ENCODE data around the gene NTRK1.

DNA sequence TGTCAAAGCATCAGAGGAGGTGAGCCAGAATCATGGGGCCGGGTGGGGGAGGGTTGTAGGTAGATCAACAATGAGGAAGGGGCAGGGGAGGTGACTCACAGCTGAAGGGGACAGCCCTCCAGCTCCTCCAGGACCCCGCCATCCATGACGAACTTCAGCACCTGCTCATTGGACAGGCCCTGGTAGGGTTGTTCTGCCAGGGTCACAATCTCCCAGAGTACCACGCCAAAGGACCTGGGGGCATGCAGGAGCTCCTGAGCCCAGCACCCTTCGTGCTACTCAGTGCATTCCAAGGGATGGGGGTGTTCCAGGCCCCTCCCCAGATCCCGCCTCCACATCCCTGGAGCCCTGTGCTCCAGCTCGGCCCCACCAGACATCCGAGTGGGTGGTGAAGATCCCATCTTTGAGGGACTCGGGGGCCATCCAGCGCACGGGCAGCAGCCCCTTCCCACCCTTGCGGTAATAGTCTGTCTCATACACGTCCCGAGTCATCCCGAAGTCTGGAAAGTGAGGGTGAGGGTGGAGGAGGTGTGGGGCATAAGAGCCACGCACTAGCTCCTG, 19.3 kb upstream of the NTRK1 start:
- TF ChIP-seq EZH2 (IDR thresholded peaks at IDR 0.05) (no peak), CEBPB (IDR thresholded peaks at IDR 0.05; ENCODE audit: low read depth) (no peak), YY1 (IDR thresholded peaks at IDR 0.05; ENCODE audit: extremely low read depth, insufficient replicate concordance, low read depth, low read length) (no peak), ZFX (IDR thresholded peaks at IDR 0.05) (no peak), ZNF274 (IDR thresholded peaks at IDR 0.05; ENCODE audit: low read depth, low read length) (no peak)
- TF ChIP-seq, protein P1, sequence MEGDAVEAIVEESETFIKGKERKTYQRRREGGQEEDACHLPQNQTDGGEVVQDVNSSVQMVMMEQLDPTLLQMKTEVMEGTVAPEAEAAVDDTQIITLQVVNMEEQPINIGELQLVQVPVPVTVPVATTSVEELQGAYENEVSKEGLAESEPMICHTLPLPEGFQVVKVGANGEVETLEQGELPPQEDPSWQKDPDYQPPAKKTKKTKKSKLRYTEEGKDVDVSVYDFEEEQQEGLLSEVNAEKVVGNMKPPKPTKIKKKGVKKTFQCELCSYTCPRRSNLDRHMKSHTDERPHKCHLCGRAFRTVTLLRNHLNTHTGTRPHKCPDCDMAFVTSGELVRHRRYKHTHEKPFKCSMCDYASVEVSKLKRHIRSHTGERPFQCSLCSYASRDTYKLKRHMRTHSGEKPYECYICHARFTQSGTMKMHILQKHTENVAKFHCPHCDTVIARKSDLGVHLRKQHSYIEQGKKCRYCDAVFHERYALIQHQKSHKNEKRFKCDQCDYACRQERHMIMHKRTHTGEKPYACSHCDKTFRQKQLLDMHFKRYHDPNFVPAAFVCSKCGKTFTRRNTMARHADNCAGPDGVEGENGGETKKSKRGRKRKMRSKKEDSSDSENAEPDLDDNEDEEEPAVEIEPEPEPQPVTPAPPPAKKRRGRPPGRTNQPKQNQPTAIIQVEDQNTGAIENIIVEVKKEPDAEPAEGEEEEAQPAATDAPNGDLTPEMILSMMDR (IDR thresholded peaks at IDR 0.05 in 2 of 3, conservative IDR thresholded peaks at IDR 0.05 in 1 of 3; ENCODE audit: borderline replicate concordance in 1 of 3, insufficient read depth in 1 of 3, low read depth in 2 of 3, low read length in 2 of 3) = no peak

Measured in HCT116 (cell line).